GM19025 (cell line): ENCODE measurements around the gene ASB16.
"Not testable (repeated sequence)": the region's sequence is repeated elsewhere in the genome, so short reads cannot be mapped to it uniquely, and the experiment has no call there.

Experiments
- ATAC-seq: cut with Tn5 transposase; IDR thresholded peaks from one replicate; pipeline ENCODE4 v1.9.1; 2021; ENCODE audit warnings: mild to moderate bottlenecking, low read depth, moderate library complexity; ENCODE audit not compliant: unreplicated experiment

ASB16 gene

GRCh38 chr17:44170499-44171201, at the start of gene ASB16:
ASB16 (plus strand) TSS chr17:44170704; CDS start chr17:44170790, 86 bp downstream.
- ATAC-seq, result no peak

GRCh38 chr17:44120851-44121605, 49.5 kb upstream of the ASB16 start:
- ATAC-seq, result no peak

GRCh38 chr17:44121997-44122815, 48.3 kb upstream of the ASB16 start:
- ATAC-seq, result no peak

GRCh38 chr17:44122816-44123355, 47.6 kb upstream of the ASB16 start:
- ATAC-seq, result peak; percentile 21

- ATAC-seq, result peak; percentile 86
Observed at GRCh38 chr17:44123356-44124117, 47.0 kb upstream of the ASB16 start, which contains the start of gene HDAC5. HDAC5 (minus strand) TSS chr17:44123641; CDS start chr17:44117515, 6,126 bp downstream.

GRCh38 chr17:44124118-44124438, 46.4 kb upstream of the ASB16 start:
- no peak for ATAC-seq

- ATAC-seq, result no peak
Observed at GRCh38 chr17:44128383-44128782, 42.1 kb upstream of the ASB16 start.

- no peak for ATAC-seq
Observed at GRCh38 chr17:44130693-44131349, 39.7 kb upstream of the ASB16 start.

- not testable (repeated sequence) for ATAC-seq
Observed at GRCh38 chr17:44131372-44131771, 39.1 kb upstream of the ASB16 start.

- ATAC-seq, result no peak
Observed at GRCh38 chr17:44132275-44132821, 38.2 kb upstream of the ASB16 start.

GRCh38 chr17:44133918-44134476, 36.5 kb upstream of the ASB16 start:
- ATAC-seq, result no peak

GRCh38 chr17:44134752-44135568, 35.5 kb upstream of the ASB16 start:
- ATAC-seq, result no peak

GRCh38 chr17:44137891-44138709, 32.4 kb upstream of the ASB16 start:
- ATAC-seq, result no peak

- ATAC-seq, result not testable (repeated sequence)
Observed at GRCh38 chr17:44143921-44144320, 26.6 kb upstream of the ASB16 start.

- ATAC-seq, result no peak
Observed at GRCh38 chr17:44144966-44145739, 25.4 kb upstream of the ASB16 start.
